Left kidney (tissue), 8 donors: ENCODE data around the gene TRIM43B. TPM values are rescaled to one million over a fixed set of nuclear protein-coding genes. Genes with fewer than 3 reads are reported as not detected.
A peak's percentile ranks its signal among the peaks of the same experiment; 100 is the strongest.
"Not testable (repeated sequence)": the region's sequence is repeated elsewhere in the genome, so short reads cannot be mapped to it uniquely, and the experiment has no call there.

Experiments used
- DNase-seq: peaks from one replicate; pipeline ENCODE4 v3.0.0-alpha.2; 2013
- long read RNA-seq, 8 donors: transcript quantifications; one replicate each; lab custom pipeline, GENCODE V29; 2026
- polyA plus RNA-seq: library from polyadenylated mRNA; unstranded; fragments of 120-200 nt; gene quantifications from one replicate; pipeline ENCODE4 v1.2.1, GENCODE V29; 2013; ENCODE audit not compliant: insufficient read length

The TRIM43B gene
- 0.17 TPM for polyA plus RNA-seq
- long read RNA-seq, donor 1: 0 reads
- long read RNA-seq, donor 2: 0 reads
- long read RNA-seq, donor 3: 0 reads
- long read RNA-seq, donor 4: 0 reads
- long read RNA-seq, donor 5: 0 reads
- long read RNA-seq, donor 6: 0 reads
- long read RNA-seq, donor 7: 0 reads
- long read RNA-seq, donor 8: 0 reads

DNA sequence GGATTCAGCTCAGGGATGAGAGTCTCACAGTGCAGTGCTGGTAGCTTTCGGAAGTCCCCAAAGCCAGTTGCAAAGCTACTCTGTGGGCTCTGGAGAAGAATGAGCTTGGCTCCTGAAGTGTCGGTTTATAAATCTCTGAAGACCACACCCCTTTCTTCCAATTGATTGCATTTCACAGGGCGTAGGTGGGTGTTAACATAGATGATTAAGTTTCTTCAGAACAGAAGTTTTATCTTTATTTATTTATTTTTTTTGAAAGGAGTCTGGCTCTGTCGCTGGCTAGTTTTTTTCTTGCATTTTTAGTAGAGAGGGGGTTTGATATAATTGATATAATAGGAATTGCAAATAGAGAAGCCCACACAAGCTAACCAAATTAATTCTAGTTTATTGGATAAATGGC lies at the start of gene TRIM43B:
Gene TRIM43B, minus strand, starts transcription at position 101 of the 400 bp plus-strand sequence. CDS start 2,040 bp downstream, outside the sequence.
- DNase-seq: not testable (repeated sequence)

DNA sequence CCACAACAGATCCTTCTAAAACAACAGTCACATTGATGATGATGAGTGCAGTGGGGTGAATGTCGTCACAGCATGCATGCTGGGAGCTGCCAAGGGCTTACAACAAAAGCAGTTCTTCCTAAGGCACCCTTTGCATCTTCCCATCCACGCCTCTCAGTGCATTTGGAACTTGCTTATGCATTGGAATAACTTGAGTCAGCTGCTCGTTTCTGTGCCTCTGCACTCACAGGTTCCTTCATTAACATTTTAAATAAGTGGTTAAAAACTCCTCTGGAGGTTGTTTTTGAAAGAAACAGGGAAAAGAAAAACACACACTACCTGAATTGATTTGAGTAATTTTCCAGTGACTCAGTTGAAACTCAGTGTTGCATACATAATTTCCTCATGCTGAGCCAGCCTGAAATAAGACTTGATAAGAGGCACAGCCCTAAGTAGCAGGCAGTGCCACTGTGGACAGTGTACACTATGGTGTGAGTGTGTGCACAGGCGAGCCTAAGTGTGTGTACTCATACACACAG lies 46.8 kb upstream of the TRIM43B start:
- no peak for DNase-seq

DNA sequence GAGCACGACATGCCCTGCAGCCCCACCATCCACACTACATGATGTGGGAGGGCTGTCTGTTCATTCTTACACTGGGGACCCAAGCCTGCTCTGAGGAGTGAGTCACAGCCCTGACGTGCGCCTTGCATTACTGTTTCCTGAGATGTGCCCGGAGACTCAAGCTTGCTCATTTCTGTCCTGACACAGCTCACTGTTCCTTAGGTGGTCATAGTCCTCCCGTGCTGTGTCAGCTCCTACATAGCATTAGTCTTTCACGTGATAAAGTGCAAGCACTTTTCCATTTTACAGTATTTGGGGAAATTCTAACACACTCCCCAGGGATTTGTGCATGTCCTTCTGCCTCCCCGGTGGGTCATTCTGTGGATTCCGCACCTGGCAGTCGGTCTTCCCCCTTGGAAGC lies 46.2 kb upstream of the TRIM43B start:
- DNase-seq: no peak

DNA sequence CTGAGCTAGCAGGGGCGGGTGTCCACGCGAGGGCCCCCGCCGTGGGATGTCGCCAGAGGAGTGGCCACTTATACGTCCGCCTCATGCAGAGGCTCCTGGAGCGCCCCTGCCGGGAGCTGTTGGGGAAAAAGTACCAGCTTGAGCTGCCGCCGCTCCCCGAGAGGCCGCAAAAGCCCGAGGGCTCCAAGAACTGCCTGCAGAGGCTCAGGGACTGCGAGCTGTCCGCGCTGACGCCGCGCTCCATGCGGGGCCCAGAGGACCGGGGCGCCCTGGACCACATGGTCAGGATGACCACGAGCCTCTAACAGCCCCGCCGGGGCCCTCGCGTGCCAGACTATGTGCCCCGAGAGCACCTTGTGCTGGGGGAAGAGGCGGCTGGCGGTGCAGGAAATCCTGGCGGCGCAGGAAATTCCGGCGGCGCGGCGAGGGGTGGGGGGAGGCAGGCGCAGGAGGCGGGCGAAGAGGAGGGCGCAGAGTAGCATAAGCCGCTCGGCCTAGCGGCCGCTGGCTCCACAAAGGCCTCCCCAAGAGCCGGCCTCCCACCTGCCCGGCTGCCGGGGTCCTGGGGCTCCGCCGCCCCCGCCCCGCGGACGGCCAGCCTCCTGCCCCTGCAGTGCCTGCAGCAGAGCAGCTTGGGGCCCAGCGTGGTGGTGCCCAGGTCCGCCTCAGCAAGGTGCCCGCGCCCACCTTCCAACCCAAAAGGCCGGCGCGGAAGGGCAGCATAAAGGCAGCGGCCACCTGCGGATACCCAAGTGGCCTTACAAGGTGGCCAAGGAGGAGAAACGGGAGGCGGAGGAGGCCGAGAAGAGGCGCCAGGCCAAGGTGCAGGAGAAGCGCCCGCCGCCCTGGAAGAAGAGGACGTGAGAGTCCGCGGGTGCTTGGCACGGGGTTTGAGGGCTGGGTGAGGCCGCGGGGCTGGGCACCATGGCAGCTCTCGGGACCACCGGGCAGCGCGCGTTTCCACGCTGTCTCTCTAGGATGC lies 42.1 kb upstream of the TRIM43B start:
- peak; percentile 77 for DNase-seq

DNA sequence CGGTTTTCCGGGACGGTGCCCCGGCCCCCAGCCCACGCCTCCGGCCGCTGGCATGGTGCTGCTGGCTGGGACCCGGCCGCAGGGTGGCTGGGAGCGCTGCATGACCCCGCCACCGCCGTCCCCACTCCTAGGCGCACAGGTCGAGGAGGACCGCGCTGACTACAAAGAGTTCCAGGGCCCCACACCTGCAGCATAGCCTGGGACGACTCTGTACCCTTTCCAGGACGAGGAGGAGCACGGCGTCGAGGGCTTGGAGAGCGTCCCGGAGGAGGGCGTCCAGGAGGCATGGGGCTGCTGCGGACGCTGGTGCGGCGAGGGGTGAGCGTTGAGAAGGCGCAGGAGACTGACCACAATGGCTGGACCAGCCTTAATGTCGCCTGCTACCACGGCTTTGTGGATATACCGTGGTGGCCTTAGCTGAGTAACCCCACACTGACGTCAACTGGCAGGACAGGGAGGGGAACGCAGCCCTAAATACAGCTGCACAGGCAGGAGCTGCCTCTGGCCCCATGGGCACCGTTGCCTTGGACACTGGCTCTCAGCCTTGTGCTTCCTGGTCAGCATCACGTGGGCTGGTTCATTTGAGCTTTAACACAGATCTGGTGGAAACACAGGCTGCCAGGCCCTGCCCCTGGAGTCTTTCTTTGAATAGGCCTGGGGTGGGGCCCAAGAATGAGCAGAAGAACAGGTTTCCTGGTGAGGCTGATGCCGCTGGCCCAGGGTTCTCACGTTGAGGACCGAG lies 40.9 kb upstream of the TRIM43B start:
- DNase-seq: no peak

DNA sequence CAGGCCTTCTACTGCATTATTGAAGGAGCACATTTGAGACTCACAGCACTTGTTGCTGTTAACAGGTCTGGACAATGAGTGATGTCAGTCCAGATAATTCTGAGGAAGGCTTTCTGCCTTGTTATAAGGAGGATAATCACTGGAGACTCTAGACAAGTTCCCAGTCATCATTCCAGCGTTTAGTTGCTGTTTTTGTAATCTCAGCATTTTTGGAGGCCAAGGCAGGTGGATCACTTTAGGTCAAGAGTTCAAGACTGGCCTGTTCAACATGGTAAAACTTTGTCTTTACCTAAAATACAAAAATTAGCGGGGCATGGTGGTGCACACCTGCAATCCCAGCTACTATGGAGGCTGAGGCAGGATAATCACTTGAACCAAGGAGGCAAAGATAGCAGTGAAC lies 39.6 kb upstream of the TRIM43B start:
- no peak for DNase-seq

DNA sequence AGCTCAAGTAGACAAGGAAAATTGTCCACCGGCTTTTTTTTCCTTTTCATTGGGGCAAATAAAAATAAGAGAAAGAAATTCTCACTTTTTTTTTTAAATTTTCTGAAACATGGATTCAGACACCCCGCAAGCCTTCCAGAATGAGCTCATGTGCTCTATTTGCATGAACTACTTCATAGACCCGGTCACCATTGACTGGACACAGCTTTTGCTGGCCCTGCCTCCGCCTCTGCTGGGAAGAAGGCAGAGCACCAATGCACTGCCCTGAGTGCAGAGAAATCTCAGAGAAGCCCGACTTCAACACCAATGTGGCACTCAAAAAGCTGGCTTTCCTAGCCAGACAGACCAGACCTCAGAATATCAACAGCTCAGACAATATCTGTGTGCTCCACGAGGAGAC lies 30.2 kb upstream of the TRIM43B start:
- no peak for DNase-seq

DNA sequence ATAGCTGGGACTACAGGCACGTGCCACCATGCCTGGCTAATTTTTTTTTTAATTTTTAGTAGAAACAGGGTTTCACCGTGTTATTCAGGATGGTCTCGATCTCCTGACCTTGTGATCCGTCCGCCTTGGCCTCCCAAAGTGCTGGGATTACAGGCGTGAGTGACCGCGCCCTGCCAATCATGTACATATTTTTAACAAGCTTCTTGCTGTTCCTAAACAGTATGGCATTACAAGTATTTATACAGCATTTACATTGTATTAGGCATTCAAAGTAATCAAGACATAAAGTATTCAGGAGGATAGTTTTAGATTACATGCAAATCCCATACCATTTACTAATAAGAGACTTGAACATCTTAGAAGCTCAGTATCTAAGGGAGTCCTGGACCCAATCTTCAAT lies 29.7 kb upstream of the TRIM43B start:
- not testable (repeated sequence) for DNase-seq

DNA sequence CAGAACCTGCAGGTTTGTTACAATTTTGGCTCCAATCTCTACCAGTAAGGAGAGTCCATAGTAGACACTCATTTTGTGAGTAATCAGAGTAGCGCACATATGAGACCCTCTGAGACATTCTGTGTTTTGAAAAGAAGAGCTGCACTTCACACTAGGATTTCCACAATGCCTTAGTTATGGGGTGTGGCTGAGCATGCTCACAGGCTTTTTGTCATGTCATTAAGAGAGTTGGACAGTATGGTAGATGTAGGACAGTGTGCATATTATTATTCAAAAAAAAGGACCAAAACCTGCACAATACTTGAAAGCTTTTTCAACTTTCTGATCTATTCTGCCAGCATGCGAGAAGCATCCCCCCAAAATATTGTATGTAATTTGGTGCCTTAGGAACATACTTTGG lies 24.9 kb upstream of the TRIM43B start:
- no peak for DNase-seq

DNA sequence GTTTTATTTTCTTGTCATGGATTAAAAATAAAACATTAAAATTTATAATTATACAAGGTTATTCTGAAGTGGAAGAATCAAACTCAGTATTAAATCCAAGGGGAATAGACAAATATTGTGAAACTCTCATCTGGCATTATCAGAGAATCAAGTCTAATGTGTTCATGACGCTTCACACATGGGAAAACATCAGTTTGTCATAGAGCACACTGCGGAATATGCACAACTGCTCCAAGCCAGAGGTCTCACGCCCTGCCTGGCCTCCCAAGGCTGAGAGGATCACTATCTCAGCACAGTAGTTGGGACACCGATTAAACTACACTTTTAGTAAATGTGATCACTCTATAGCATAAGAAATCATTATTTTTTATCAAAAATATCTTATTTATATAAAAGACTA lies 20.7 kb upstream of the TRIM43B start:
- DNase-seq: no peak

DNA sequence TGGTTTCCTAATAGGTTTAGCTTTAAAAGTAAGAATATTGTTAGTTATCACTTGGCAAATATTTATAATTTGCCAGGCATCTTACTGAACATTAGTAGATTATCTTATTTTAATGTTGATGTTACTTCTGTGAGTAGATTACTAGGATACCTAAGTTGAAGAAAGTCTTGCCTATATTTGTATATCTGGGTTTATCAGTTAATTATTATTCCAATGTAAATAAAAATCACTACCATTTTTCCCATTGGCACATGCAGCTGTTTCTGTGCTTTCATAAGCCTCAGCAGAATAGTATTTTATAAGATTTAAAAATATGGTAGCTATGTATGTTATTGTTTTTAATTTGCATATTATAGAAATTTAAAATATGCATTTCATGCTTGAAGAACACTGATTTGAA lies 16.3 kb upstream of the TRIM43B start:
- DNase-seq: no peak

DNA sequence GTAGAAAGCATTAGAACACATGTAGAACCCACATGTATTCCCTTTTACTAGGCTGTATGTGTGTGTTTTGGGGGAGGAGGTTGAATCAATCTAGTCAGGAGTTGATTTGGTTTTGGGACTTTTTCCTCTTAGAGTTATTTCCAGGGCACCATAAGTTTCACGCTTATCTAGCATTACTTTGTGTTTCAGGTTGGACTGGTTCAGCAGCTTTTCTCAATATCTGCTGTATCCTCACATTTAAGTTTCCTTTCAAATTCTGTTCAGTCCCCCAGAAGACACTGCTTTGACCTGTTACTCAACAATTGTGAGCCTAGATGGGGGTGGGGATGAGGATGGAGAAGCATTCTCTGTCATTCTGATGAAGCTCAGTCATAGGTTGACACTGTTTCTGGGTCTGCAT lies 7.5 kb upstream of the TRIM43B start:
- not testable (repeated sequence) for DNase-seq

DNA sequence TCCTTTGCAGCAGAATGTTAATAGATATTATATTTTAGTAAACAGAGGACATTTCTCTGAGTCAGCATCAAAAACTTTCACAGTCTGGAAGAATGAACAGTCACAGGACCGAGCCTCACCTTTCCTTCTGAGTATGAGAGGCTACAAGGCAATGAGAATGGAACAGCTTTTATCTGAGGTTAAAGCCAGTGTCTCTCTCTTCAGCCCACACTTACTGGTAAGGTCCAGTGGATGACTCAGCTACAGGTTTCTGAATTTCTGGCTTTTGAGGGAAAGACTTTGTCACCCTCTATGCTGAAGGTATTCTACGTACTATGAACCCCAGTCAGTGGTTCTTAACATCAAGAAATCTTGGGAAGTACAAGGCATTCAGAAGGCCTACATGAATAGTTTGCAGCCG lies 9.5 kb downstream of the TRIM43B start:
- not testable (repeated sequence) for DNase-seq

DNA sequence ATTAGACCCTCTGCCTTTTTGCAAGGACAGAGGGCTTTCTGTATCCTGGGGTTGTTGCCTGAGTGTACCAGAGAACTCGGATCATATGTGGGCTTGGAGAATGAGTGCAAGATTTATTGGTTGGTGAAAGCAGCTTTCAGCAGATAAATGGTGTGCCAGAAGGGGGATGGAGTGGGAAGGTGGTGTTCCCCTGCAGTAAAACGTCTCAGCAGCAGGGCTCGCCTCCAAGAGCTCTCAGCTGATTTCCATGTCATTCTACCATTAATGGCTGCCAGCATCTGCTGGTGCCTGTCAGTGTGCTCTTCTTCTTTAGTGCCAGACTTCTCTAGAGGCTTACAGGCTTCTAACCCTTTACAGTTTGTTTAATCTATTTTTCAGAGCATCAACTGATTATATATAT lies 16.6 kb downstream of the TRIM43B start:
- DNase-seq: not testable (repeated sequence)

DNA sequence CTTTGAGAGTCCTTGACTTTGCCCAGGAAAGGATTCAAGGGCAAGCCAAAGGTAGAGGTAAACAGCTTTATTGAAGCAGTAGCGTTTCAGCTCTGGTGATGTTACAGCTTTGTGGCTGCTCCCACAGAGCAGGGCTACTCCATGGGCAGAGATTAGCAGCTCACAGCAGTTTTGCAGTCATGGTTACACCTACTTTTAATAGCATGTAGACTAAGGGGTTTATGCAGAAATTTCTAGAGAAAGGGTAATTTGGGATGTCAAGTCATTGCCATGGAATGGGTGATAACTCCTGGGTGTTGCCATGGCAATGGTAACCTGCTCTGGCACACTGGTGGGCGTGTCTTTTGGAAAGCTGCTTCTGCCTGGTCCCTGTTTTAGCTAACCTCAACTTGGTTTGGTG lies 18.0 kb downstream of the TRIM43B start:
- not testable (repeated sequence) for DNase-seq

DNA sequence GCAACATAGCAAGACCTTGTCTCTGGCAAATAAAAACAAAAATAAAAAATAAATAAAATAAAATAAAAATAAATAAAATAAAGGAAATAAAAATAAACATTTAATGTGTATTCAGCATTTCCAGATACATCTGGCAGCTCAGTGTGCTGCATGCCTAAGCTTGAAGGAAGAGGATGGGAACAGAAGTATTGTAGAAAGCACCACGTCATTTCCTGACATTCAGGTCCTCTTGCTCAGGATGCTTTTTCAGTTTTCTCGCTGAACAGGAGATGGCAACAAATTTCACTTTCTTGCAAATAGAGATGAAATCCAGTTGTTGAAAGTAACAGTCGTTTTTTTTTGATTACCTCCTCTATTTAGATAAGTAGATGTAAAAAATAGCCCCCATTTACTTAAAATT lies 21.3 kb downstream of the TRIM43B start:
- not testable (repeated sequence) for DNase-seq

DNA sequence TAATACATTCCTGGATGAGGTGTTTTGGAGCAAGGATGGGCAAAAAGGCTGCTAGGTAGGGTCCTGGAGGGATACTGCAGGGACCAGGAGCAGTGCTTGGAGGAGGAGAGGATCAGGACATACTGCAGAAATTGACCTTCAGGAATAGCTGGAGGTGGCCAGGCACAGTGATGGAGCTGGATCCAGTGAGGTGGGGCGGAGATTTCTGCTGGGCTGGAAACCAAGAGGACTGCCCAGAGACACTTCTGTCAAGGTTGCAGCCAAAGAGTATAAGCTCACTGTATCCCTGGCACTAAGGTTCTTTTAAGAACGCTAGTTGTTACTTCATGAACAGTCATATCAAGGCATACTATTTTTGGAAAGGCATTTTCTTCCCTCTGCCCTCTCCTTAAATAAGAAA lies 39.2 kb downstream of the TRIM43B start:
- DNase-seq: not testable (repeated sequence)

DNA sequence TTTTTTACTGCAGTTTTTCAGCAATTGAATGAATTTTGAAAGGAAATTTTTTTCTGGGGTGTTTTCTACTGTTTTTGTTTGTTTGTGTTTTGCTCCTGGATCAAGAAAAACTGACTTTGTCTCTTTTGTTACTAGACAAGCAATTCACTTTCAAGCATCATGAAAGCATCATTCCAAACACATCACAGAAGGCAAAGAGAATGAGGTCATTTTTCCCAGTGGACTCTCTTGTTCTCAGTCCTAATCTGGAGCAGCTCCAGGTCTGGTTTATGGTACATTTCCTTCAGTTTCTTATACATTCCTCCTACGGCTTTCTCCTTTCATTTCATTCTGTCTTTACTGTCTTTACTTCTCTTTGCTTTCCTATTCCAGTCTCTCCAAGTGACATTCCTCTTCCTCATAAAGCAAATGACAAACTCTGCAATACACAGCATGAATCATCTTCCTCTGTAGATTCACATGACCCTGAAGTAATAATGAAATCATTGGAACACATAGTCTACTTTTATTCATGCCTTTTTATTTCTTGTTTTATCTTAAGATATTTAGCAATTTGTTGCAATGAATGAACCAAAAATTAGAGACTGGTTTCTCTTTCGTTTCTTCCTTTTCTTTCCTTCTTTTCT lies 42.0 kb downstream of the TRIM43B start:
- DNase-seq: not testable (repeated sequence)

DNA sequence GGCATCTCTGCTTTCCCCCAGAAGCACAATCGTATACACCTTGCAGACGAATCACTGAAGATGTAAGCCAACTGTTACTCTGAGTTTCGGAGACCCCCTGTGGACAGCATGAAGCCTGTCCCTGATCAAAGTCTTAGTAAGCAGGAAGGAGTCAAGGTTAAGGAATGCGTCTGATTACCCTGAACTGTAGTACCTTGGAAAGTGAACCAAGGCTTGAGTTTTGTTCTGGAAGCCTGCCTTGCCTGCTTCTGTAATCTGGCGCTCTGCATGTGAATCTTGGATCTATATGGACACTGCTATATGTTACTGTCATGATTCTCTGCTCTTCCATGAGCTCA lies 48.7 kb downstream of the TRIM43B start:
- not testable (repeated sequence) for DNase-seq

DNA sequence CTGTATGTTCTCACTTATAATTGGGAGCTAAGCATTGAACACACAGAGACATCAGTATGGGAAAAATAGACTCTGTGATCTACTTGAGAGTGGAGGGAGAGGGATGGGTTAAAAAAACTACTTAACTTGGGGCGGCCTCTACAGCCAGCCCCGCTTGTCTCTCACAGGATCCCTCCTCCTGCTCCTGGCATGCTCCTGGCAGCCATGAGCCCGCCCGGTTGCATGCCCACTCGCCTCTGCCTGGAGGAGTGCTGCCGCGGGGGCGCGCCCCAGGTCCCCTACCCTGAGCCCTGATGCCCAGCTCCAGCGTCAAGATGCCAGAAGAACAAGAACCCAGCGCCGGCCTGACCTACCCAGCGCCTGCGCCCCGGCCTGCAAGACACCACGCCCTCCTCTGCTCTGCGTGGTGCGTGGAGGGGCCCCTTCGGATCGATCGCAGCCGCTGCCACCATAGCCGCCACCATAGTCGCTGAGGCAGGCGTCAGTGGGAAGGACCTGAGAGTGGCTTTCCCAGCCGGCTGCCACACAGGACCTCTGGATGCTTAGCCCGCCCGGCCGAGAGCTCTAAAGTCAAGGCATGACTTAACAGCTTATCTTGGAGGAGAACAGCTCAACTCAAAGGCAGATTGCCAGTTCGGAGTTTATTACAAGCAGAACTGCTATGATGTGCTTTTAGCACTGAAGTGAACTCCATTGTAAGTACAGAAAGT lies 49.2 kb downstream of the TRIM43B start:
- DNase-seq: not testable (repeated sequence)

DNA sequence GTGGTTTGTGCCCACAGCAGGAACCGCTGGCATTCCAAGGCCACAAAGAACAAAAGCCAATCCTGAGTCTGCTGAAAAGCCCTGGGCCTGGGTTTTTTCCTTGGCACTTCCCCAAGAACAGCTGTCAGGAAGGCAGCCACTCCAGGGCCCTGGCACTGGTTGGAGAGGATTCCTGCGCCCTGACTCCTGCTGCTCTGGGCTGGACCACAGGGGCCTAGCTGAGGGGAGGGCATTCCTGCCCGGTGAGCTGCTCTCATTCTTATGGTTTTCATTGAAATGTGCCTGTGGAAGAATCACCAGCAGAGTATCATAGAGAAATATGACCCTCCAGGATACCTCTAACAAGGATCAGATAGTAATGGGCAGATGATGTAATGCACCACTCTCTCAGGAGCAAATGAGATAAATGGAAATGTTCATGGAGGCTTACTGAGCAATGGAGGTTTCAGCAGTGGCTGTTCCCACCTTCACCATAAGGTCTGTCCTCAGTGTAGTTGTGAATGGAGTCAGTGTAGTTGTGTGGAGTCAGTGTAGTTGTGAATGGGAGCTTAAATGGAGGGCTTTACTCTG lies 50.0 kb downstream of the TRIM43B start:
- not testable (repeated sequence) for DNase-seq
